CD4-positive, alpha-beta T cell treated with Interleukin-4 for 4 hours (primary cell): ENCODE data around the gene FYB1.

Experiments
- DNase-seq: peaks from one replicate; pipeline ENCODE4 v3.0.0-alpha.2; 2020

Gene FYB1

GRCh38 chr5:39076757-39077728, 142.3 kb downstream of the FYB1 start:
- peak; percentile 21 for DNase-seq

- DNase-seq: no peak
Observed at GRCh38 chr5:39076101-39076756, 143.1 kb downstream of the FYB1 start.

- DNase-seq: peak; percentile 90
Observed at GRCh38 chr5:39074017-39074814, 145.1 kb downstream of the FYB1 start, which contains the start of gene RICTOR. RICTOR (minus strand) TSS chr5:39074399; CDS start chr5:39074377, 22 bp downstream.

GRCh38 chr5:39073767-39074016, 145.7 kb downstream of the FYB1 start:
- no peak for DNase-seq

GRCh38 chr5:39072925-39073766, 146.2 kb downstream of the FYB1 start:
- DNase-seq: peak; percentile 72

GRCh38 chr5:39068099-39068498, 151.3 kb downstream of the FYB1 start:
- no peak for DNase-seq

GRCh38 chr5:39064450-39064849, 154.9 kb downstream of the FYB1 start:
- DNase-seq: no peak

- DNase-seq: no peak
Observed at GRCh38 chr5:39063037-39063436, 156.3 kb downstream of the FYB1 start.

- no peak for DNase-seq
Observed at GRCh38 chr5:39062530-39062929, 156.8 kb downstream of the FYB1 start.

GRCh38 chr5:39062104-39062503, 157.3 kb downstream of the FYB1 start:
- DNase-seq: no peak

GRCh38 chr5:39059064-39059463, 160.3 kb downstream of the FYB1 start:
- DNase-seq: no peak

- DNase-seq: no peak
Observed at GRCh38 chr5:39058178-39058921, 161.0 kb downstream of the FYB1 start.

- no peak for DNase-seq
Observed at GRCh38 chr5:39057734-39058133, 161.6 kb downstream of the FYB1 start.

GRCh38 chr5:39055768-39056398, 163.5 kb downstream of the FYB1 start:
- DNase-seq: no peak
